Activated T-cell treated with anti-CD3 and anti-CD28 coated beads for 4 hours (primary cell): ENCODE results near the gene FAM177B.

ENCODE experiments used
- DNase-seq: peaks from one replicate; pipeline ENCODE4 v3.0.0-alpha.2; 2020

FAM177B gene

GRCh38 chr1:222736972-222737371 is at the start of gene FAM177B:
FAM177B (plus strand) TSS chr1:222737202; CDS start chr1:222746546, 9,344 bp downstream.
- no peak for DNase-seq

GRCh38 chr1:222691016-222691415 is 46.0 kb upstream of the FAM177B start:
- DNase-seq = no peak

GRCh38 chr1:222694927-222695326 is 42.1 kb upstream of the FAM177B start:
- no peak for DNase-seq

GRCh38 chr1:222696741-222697140 is 40.3 kb upstream of the FAM177B start:
- no peak for DNase-seq

DNA sequence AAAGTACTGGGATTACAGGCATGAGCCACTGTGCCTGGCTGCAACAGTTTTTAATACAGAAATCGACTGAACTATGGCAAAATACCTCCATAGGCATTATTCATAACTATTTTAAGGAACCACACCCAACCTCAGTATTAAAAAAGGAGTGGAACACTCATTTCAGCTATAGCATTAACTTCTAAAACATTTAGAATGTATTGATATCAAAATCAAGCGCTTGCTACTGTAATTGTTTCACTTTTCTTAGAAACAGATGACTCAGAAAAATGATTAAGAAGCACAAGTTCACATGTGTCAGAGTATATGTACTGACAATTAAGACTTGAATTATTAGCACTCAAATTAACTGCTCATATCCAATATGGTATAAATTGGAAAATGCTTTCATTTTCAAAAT is 39.8 kb upstream of the FAM177B start:
- no peak for DNase-seq

- DNase-seq = no peak
Observed at GRCh38 chr1:222697826-222698225, 39.2 kb upstream of the FAM177B start.

DNA sequence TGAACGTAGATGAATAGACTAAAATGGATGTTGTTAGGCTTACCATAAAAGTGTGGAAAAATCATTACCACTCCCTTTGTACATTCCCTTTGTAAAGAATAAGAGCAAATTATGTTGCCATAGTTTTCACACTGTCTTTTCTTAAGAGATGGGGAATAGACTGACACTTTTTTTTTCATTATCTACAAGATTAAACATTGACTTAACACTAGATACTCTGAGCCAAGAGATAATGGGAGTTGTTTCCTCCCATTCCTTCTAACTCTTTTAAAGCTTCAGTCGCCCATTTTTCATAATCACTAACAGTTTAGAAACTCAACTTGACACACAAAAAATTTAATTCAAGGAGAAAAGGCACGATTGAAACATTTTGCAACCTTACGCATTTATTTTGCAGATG is 34.8 kb upstream of the FAM177B start:
- no peak for DNase-seq

DNA sequence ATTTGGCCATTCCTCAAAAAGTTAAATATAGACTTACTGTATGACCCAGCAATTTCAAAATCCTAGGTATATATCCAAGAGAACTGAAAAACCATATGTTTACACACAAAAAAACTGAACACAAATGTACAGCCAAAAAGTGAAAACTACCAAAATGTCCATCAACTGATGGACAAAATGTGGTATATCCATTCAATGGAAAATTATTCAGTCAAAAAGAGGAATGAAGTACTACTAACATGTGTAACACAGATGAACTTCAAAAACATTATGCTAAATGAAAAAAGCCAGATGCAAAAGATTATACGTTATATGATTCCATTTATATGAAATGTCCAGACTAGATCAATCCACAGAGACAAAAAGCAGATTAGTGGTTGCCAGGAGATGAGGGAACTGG is 32.7 kb upstream of the FAM177B start:
- DNase-seq = no peak

DNA sequence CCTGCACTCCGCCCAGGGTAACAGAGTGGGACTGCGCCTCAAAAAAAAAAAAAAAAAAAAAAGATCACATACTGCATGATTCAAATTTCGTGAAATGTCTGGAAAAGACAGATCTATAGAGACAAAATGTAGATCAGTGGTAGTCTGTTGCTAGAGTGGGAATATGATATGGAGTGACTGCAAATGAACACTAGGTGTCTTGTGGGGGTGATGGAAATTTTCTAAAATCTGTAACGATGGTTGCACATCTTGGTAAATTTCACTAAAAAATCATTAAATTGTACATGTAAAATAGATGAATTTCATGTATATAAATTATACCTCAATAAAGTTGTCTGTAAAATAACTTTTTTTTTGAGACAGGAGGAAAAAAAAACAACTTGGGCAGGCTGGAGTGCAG is 30.2 kb upstream of the FAM177B start:
- no peak for DNase-seq

GRCh38 chr1:222709700-222710153 is 27.3 kb upstream of the FAM177B start:
- DNase-seq = no peak

GRCh38 chr1:222711319-222712252 is 25.4 kb upstream of the FAM177B start:
- peak; percentile 56 for DNase-seq

GRCh38 chr1:222712253-222713090 is 24.5 kb upstream of the FAM177B start, which contains the start of the genes AIDA and BROX:
AIDA (minus strand) TSS chr1:222712491; CDS start chr1:222712317, 174 bp downstream.
BROX (plus strand) TSS chr1:222712564; CDS start chr1:222715700, 3,136 bp downstream.
- peak; percentile 98 for DNase-seq

GRCh38 chr1:222713091-222713961 is 23.7 kb upstream of the FAM177B start:
- peak; percentile 77 for DNase-seq

- DNase-seq = no peak
Observed at GRCh38 chr1:222716393-222716792, 20.6 kb upstream of the FAM177B start.

- DNase-seq = no peak
Observed at GRCh38 chr1:222728746-222729145, 8.3 kb upstream of the FAM177B start.

DNA sequence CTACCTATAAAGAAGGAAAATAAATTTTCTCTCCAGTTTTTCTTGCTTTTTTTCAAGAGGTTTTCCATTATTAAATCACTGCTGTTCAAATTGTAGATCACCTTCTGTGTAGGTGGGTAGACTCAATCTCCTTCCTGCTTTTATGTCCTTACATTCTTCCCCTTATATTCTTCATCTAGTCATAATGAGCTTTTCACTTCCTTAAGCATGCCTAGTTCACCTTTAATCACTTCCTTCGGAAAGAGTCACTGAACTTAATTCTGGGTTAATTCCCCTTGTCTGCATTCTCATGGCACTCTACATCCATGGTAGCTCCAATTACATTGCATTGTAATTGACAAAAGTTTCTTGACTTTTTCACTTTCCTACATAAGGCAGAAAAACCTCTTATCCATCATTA is 6.1 kb upstream of the FAM177B start:
- no peak for DNase-seq

- DNase-seq = no peak
Observed at GRCh38 chr1:222732216-222733159, 4.5 kb upstream of the FAM177B start.

DNA sequence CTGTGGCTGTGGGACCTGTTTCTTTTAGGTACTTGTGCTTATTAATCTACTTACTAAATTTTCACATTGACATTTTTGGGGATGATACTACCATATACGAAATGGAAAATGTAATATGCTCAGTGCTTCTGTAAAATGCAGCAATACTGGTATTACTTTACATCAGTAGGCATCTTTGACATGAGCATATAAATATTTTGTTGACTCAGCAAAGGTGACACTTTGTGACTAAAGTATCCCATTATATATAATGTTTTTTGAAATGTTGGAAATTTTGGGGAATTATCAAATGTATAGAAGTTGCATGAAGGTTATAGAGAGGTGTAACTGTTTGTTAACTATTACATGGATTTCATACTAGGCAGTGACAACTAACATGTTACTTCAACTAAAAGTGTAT is 2.3 kb upstream of the FAM177B start:
- DNase-seq = no peak

- DNase-seq = no peak
Observed at GRCh38 chr1:222736470-222736869, 532 bp upstream of the FAM177B start.

DNA sequence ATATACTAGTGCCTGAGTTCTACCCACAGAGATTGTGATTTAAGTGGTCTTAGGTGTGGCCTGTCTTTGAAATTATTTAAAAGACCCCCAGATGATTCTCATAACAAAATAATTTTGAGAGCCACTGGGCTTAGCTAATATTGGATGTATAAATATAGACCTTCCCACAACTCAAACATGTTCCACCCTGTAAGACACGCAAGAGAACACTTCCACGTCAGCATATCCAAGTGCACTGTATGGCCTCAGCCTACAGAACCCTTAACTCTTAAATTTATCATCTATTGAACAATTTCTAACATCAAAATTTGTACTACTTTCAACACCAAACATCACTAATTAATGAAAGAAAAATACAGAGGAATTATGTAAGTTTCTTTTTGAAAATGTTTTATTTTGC is 2.5 kb downstream of the FAM177B start:
- no peak for DNase-seq

GRCh38 chr1:222739929-222740328 is 2.9 kb downstream of the FAM177B start:
- no peak for DNase-seq
